ENCODE data around the gene RSAD2.
"Not testable (repeated sequence)": the region's sequence is repeated elsewhere in the genome, so short reads cannot be mapped to it uniquely, and the experiment has no call there.

RSAD2 gene

DNA sequence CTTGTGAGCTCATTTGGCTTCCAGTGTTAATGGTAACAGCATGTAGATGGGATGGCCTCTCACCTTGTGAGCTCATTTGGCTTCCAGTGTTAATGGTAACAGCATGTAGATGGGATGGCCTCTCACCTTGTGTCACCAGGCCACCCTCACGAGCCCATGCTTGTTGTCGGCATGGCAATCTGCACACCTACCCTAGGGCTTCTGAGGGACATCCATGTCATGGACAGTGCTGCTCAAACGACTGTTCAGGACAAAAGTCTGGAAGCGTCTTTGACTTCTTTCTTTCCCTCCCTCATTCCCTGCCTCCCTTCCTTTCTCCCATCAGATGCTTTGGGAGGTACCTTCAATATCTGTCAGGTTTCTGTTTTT lies 58.1 kb downstream of the RSAD2 start:
- peak in 6 of 42 donors; percentile 1 to 33 (median 16) for DNase-seq
- intact Hi-C loops (cut with DNase I), result not testable (repeated sequence)

GRCh38 chr2:6937157-6937556 lies 59.6 kb downstream of the RSAD2 start:
- intact Hi-C loops (cut with DNase I), result no loop called here
- peak in 12 of 42 donors; percentile 3 to 43 (median 18) for DNase-seq

GRCh38 chr2:6937582-6937981 lies 60.0 kb downstream of the RSAD2 start:
- peak in 11 of 42 donors; percentile 2 to 41 (median 19) for DNase-seq

DNA sequence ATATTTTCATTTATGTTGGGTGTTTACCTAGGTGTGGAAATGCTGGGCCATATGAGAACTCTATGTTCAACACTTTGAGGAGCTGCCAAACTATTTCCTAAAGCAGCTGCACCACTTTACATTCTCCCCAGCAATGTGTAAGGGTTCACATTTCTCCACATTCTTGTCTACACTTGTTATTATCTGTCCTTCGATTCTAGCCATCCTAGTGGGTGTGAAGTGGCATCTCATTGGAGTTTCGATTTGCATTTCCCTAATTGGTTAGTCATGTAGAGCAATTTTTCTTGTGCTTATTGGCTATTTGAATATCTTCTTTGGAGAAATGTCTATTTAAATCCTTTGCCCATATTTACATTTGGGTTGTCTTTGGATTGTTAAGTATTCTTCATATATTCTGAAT lies 61.5 kb downstream of the RSAD2 start:
- intact Hi-C loops (cut with DNase I), result no loop called here
- no peak for DNase-seq

More at GRCh38 chr2:6937582-6937981, 60.0 kb downstream of the RSAD2 start:
- intact Hi-C loops (cut with DNase I), result no loop called here

DNA sequence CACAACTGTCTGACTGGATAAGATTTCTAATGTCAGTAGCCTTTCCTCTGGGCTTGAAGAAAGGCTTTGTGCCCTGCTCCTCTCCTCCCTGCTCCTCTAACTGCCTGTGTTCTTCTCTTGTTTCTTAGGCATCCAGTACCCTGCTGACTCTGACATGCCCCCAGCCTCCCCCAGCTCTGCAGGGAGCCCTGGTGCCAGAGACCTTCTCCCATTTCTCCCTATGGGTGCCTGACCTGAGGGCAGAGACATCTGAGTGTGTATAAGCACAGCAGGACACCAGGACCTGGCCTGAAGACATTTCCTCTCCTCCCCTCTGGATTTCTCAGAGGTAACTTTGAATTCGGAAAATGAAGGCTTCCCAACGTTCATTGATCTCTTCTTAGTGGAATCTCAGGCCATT lies 63.2 kb downstream of the RSAD2 start:
- peak in 8 of 42 donors; percentile 1 to 46 (median 16) for DNase-seq
- intact Hi-C loops (cut with DNase I), result no loop called here

DNA sequence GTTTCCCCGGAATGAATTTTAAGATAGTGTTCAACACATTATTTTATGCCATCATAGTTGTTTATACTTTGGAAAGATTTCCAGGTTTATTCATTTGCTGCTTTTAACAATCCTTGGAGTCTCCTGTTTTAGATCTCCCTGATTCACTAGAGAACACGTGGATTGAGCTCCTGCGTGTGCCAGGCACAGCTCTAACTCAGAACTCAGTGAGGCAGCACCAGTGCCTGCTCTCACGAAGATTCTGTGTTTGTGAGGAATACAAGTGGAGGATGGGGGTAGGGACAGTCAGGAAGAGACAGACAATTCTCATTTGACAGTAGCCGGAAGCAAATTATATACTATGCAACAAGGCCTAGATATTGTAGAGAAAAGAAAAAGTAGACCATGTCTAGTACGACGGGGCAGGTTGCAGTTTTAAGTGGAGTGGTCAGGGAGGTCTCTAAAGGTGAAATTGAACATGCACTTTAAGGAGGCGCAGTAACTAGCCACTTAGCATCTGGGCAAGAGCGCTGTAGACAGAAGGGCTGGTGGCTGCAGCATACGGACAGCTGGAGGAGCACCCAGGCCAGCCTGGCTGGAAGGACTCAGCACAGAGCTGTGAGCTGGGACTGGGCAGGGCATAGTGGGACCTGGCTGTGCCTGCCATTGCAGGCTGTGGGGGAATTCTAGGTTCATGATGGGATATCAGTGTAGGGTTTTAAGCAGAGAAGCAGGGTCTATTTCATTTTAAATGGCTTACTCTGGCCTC lies 63.9 kb downstream of the RSAD2 start:
- intact Hi-C loops (cut with DNase I), result no loop called here
- peak in 10 of 42 donors; percentile 42 to 76 (median 55) for DNase-seq

- peak in 16 of 42 donors; percentile 13 to 75 (median 54) for DNase-seq
- intact Hi-C loops (cut with DNase I), result no loop called here
These were observed 65.3 kb downstream of the RSAD2 start for GRCh38 chr2:6942848-6943247.

DNA sequence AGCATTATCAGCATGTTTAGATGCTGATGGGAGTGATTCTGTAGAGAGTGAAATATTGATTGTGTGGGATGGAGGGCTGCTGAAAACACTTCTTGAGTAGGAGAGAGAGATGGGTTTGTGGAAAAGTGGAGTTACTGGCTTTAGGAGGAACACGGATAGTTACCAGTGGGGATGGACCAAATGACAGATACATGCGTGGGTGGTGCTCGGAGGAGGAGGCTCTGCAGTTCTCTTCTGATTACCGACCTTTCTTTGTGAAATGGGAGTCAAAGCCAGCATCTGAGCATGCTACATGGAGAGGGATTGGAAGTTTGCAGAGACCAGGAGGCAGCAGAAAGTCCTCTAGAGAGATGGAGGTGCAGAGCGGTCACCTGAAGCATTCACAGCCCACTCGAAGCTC lies 65.9 kb downstream of the RSAD2 start:
- intact Hi-C loops (cut with DNase I), result no loop called here
- peak in 7 of 42 donors; percentile 5 to 37 (median 19) for DNase-seq

- intact Hi-C loops (cut with DNase I), result no loop called here
- DNase-seq, result peak in 8 of 42 donors; percentile 1 to 35 (median 13)
These were observed 66.4 kb downstream of the RSAD2 start for GRCh38 chr2:6943971-6944370.

GRCh38 chr2:6944555-6944954 lies 67.0 kb downstream of the RSAD2 start:
- DNase-seq, result peak in 5 of 42 donors; percentile 4 to 25 (median 16)
- intact Hi-C loops (cut with DNase I), result no loop called here

- DNase-seq, result peak in 5 of 42 donors; percentile 3 to 36 (median 23)
- intact Hi-C loops (cut with DNase I), result no loop called here
These were observed 67.7 kb downstream of the RSAD2 start for GRCh38 chr2:6945087-6945813.

GRCh38 chr2:6945821-6946220 lies 68.2 kb downstream of the RSAD2 start:
- intact Hi-C loops (cut with DNase I), result no loop called here
- peak in 2 of 42 donors; percentile 23 to 28 for DNase-seq

DNA sequence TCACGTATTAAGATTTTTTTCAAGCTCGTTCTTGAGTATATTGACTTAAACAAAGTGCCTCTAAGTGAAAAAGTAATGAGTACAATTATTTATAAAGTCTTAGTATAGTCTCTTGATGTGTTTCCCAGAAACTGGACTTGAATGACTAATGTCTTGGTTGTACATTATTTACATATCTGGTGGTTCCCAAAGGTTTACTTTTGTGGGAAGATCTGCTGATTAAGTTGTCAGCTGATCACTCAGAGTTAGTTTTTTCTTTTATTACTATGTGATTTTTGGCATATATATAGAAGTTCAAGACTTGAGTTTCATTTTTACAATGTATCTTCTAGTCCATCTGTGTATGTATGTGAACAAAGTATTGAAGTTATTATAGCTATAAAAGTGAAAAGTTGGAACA lies 69.1 kb downstream of the RSAD2 start:
- DNase-seq, result no peak
- intact Hi-C loops (cut with DNase I), result no loop called here
